Stimulated activated CD8-positive, alpha-beta memory T cell treated with anti-CD3 and anti-CD28 coated beads, Interleukin-4, amount 100 ng/mL, for 4 hours (primary cell): ENCODE data around the gene STAT1.
"Not testable (repeated sequence)": the region's sequence is repeated elsewhere in the genome, so short reads cannot be mapped to it uniquely, and the experiment has no call there.

Source experiments
- DNase-seq, 2 donors: peaks; one replicate each; pipeline ENCODE4 v3.0.0-alpha.2; 2020; ENCODE audit warnings: low read depth in 2 of 2, low spot score in 1 of 2

STAT1 gene

GRCh38 chr2:191009541-191010374, 4.2 kb downstream of the STAT1 start:
- DNase-seq = no peak

- no peak for DNase-seq
Observed at GRCh38 chr2:191008286-191008685, 5.7 kb downstream of the STAT1 start.

GRCh38 chr2:191006997-191007783, 6.8 kb downstream of the STAT1 start:
- no peak for DNase-seq

- no peak for DNase-seq
Observed at GRCh38 chr2:191006297-191006696, 7.7 kb downstream of the STAT1 start.

- DNase-seq = no peak
Observed at GRCh38 chr2:191003405-191004309, 10.3 kb downstream of the STAT1 start.

GRCh38 chr2:191001624-191002023, 12.3 kb downstream of the STAT1 start:
- DNase-seq = no peak

- DNase-seq = no peak
Observed at GRCh38 chr2:191001032-191001431, 12.9 kb downstream of the STAT1 start.

GRCh38 chr2:190999949-191000665, 13.9 kb downstream of the STAT1 start:
- DNase-seq = no peak

GRCh38 chr2:190999058-190999457, 14.9 kb downstream of the STAT1 start:
- no peak for DNase-seq

GRCh38 chr2:190997526-190998113, 16.4 kb downstream of the STAT1 start:
- no peak for DNase-seq

GRCh38 chr2:190996947-190997346, 17.0 kb downstream of the STAT1 start:
- no peak for DNase-seq

GRCh38 chr2:190996338-190996946, 17.5 kb downstream of the STAT1 start:
- no peak for DNase-seq

GRCh38 chr2:190995315-190995714, 18.7 kb downstream of the STAT1 start:
- DNase-seq = not testable (repeated sequence)

- no peak for DNase-seq
Observed at GRCh38 chr2:190994148-190994547, 19.8 kb downstream of the STAT1 start.

GRCh38 chr2:190993292-190993643, 20.7 kb downstream of the STAT1 start:
- DNase-seq = no peak

- DNase-seq = no peak
Observed at GRCh38 chr2:190990132-190990531, 23.8 kb downstream of the STAT1 start.

- no peak for DNase-seq
Observed at GRCh38 chr2:190988910-190989309, 25.1 kb downstream of the STAT1 start.

GRCh38 chr2:190987938-190988337, 26.0 kb downstream of the STAT1 start:
- DNase-seq = no peak

- DNase-seq = no peak
Observed at GRCh38 chr2:190987116-190987515, 26.9 kb downstream of the STAT1 start.
